ENCODE measurements around the gene TTN. TPM values are rescaled to one million over a fixed set of nuclear protein-coding genes. Genes with fewer than 3 reads are reported as not detected.

Gene TTN
- total RNA-seq: 3.6 TPM
- 0.02 TPM for polyA plus RNA-seq (ENCODE audit: insufficient read depth, low read depth, low replicate concordance)
- long read RNA-seq, donor 1: 0 reads
- long read RNA-seq, donor 2: 0 reads
- long read RNA-seq, donor 3: 0 reads
- long read RNA-seq, donor 4: 0 reads
- long read RNA-seq, donor 5: 0 reads
- long read RNA-seq, donor 6: 0 reads
- long read RNA-seq, donor 7, partial matches to known transcripts: 0 of 1 reads
- long read RNA-seq, donor 7, other reads (novel, unspliced or antisense): 1 of 1 reads
- long read RNA-seq, donor 8: 0 reads
- long read RNA-seq, donor 9: 0 reads
- long read RNA-seq, donor 10: 0 reads

GRCh38 chr2:178807227-178808008 is at the start of gene TTN:
TSS of gene TTN (minus strand) at chr2:178807423. CDS start at chr2:178804642, 2,781 bp downstream.
- H3K9me3 ChIP-seq (ENCODE audit: control insufficient read depth in 2 of 3, insufficient read depth in 1 of 3, low read length in 3 of 3): peaks cover 0 to 2% (median 0%) of the 10 kb centered on the region in 3 donors
- H3K9ac ChIP-seq (ENCODE audit: low read length in 3 of 3): no peak within 1 kb of the TSS
- intact Hi-C loops (cut with DNase I): no loop called here
- no peaks in the 10 kb centered on the region for H3K36me3 ChIP-seq (ENCODE audit: control insufficient read depth in 2 of 3, insufficient read depth in 3 of 3, low read length in 3 of 3)
- FAIRE-seq (no peak), DNase-seq (no peak)
- no peaks in the 10 kb centered on the region for H3K27me3 ChIP-seq (ENCODE audit: control insufficient read depth, insufficient read depth, low read length)
- TF ChIP-seq, protein P1, sequence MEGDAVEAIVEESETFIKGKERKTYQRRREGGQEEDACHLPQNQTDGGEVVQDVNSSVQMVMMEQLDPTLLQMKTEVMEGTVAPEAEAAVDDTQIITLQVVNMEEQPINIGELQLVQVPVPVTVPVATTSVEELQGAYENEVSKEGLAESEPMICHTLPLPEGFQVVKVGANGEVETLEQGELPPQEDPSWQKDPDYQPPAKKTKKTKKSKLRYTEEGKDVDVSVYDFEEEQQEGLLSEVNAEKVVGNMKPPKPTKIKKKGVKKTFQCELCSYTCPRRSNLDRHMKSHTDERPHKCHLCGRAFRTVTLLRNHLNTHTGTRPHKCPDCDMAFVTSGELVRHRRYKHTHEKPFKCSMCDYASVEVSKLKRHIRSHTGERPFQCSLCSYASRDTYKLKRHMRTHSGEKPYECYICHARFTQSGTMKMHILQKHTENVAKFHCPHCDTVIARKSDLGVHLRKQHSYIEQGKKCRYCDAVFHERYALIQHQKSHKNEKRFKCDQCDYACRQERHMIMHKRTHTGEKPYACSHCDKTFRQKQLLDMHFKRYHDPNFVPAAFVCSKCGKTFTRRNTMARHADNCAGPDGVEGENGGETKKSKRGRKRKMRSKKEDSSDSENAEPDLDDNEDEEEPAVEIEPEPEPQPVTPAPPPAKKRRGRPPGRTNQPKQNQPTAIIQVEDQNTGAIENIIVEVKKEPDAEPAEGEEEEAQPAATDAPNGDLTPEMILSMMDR (IDR thresholded peaks at IDR 0.05; ENCODE audit: borderline replicate concordance, extremely low read depth, insufficient read depth): no peak
- H3K4me3 ChIP-seq (ENCODE audit: low read length in 3 of 3): no peak within 1 kb of the TSS
- no peak within 1 kb of the TSS for H3K27ac ChIP-seq (ENCODE audit: low read depth in 2 of 2, low read length in 2 of 2)
- no peaks in the 10 kb centered on the region for H3K4me1 ChIP-seq (ENCODE audit: control insufficient read depth in 2 of 3, insufficient read depth in 2 of 3, low read depth in 1 of 3, low read length in 3 of 3)

GRCh38 chr2:178855151-178855550 is 47.9 kb upstream of the TTN start:
- Histone ChIP-seq H3K4me3 (ENCODE audit: low read length in 3 of 3) (no peak overlapping the region), H3K36me3 (ENCODE audit: control insufficient read depth in 2 of 3, insufficient read depth in 3 of 3, low read length in 3 of 3) (no peaks in the 10 kb centered on the region), H3K4me1 (ENCODE audit: control insufficient read depth in 2 of 3, insufficient read depth in 2 of 3, low read depth in 1 of 3, low read length in 3 of 3) (no peaks in the 10 kb centered on the region), H3K27ac (ENCODE audit: low read depth in 2 of 2, low read length in 2 of 2) (no peak overlapping the region), H3K27me3 (ENCODE audit: control insufficient read depth, insufficient read depth, low read length) (no peaks in the 10 kb centered on the region), H3K9ac (ENCODE audit: low read length in 3 of 3) (no peak overlapping the region), H3K9me3 (ENCODE audit: control insufficient read depth in 2 of 3, insufficient read depth in 1 of 3, low read length in 3 of 3) (no peaks in the 10 kb centered on the region)
- DNase-seq (no peak), FAIRE-seq (no peak)
- TF ChIP-seq, protein P1 (IDR thresholded peaks at IDR 0.05; ENCODE audit: borderline replicate concordance, extremely low read depth, insufficient read depth): no peak
- intact Hi-C loops (cut with DNase I): no loop called here

DNA sequence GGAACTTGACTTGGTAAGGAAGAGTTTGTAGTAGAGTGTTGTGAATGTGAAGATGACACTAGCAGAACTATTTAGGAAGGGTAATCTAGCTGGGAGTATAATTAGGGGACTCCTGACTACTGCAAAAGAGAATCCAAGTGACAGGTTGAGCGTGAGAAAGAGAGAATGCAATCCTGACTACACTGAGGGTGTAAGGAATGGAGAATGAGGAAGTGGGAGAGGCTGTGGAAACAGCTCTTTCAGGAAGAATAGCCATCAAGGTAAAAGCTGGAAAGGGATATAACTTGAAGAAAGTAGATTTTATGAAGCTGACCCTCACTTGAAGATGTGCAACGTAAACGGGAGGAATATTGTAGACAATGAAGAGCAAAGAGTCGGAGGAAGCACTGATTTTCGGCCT is 41.1 kb upstream of the TTN start:
- no peaks in the 10 kb centered on the region for H3K36me3 ChIP-seq (ENCODE audit: control insufficient read depth in 2 of 3, insufficient read depth in 3 of 3, low read length in 3 of 3)
- TF ChIP-seq, protein P1 (IDR thresholded peaks at IDR 0.05; ENCODE audit: borderline replicate concordance, extremely low read depth, insufficient read depth): no peak
- no peaks in the 10 kb centered on the region for H3K27me3 ChIP-seq (ENCODE audit: control insufficient read depth, insufficient read depth, low read length)
- no peak overlapping the region for H3K4me3 ChIP-seq (ENCODE audit: low read length in 3 of 3)
- FAIRE-seq (no peak), DNase-seq (no peak)
- H3K9ac ChIP-seq (ENCODE audit: low read length in 3 of 3): no peak overlapping the region
- no peak overlapping the region for H3K27ac ChIP-seq (ENCODE audit: low read depth in 2 of 2, low read length in 2 of 2)
- no peaks in the 10 kb centered on the region for H3K4me1 ChIP-seq (ENCODE audit: control insufficient read depth in 2 of 3, insufficient read depth in 2 of 3, low read depth in 1 of 3, low read length in 3 of 3)
- H3K9me3 ChIP-seq (ENCODE audit: control insufficient read depth in 2 of 3, insufficient read depth in 1 of 3, low read length in 3 of 3): no peaks in the 10 kb centered on the region
- intact Hi-C loops (cut with DNase I): no loop called here
